GM12878 (cell line): ENCODE data around the gene DNAJC6. TPM values are rescaled to one million over a fixed set of nuclear protein-coding genes. Genes with fewer than 3 reads are reported as not detected.
A peak's percentile ranks its signal among the peaks of the same experiment; 100 is the strongest.

Source experiments
- ATAC-seq: fragments of 200-7000 bp; cut with Tn5 transposase; 3 replicates; pipeline ENCODE4 v1.9.1; 2020; ENCODE audit warnings: mild to moderate bottlenecking, moderate library complexity
- BruUV-seq: library from RNA; stranded (reverse); fragments of 400-500 nt; replicated peaks from 2 replicates; lab custom pipeline; 2021; lab: Mats Ljungman, UMichigan
- CTCF ChIA-PET: fragments of 300-600 bp; sonication (Branson Sonifier 250); formaldehyde crosslinking; extraction: SDS; loops from one replicate; lab custom pipeline; 2021; ENCODE audit warnings: inconsistent platforms; lab: Yijun Ruan, JAX
- POLR2A ChIA-PET: fragments of 350-600 bp; formaldehyde crosslinking; extraction: SDS; loops from one replicate; lab custom pipeline; 2021; ENCODE audit warnings: inconsistent platforms; lab: Charles Lee
- RAD21 ChIA-PET: fragments of 300-600 bp; sonication (Branson Sonifier 250); formaldehyde crosslinking; loops from one replicate; lab custom pipeline; 2023; ENCODE audit warnings: antibody characterized with exemption; ENCODE audit not compliant: unreplicated experiment; lab: Charles Lee
- SMC1A ChIA-PET: fragments of 300-600 bp; sonication (Branson Sonifier 250); formaldehyde crosslinking; loops from one replicate; lab custom pipeline; 2023; ENCODE audit not compliant: unreplicated experiment, uncharacterized antibody; lab: Charles Lee
- DNase-seq: peaks from one replicate; pipeline ENCODE4 v3.0.0-alpha.2; 2011; ENCODE audit warnings: low read depth, low spot score
- FAIRE-seq: peaks from 3 replicates; lab custom pipeline; 2011; peaks lifted over from hg19 to GRCh38; lab: Jason Lieb, UNC
- H2AFZ ChIP-seq: 2 replicates; pipeline ENCODE4 v1.6.0; 2011; ENCODE audit warnings: low read depth, low read length, control low read depth; ENCODE audit not compliant: control insufficient read depth
- H3K27ac ChIP-seq: 2 replicates; pipeline ENCODE4 v1.5.1; 2011; ENCODE audit warnings: control low read depth; ENCODE audit not compliant: control insufficient read depth, insufficient read depth
- H3K27me3 ChIP-seq, 2 experiments: replicated peaks in 1 of 2; 2 replicates each; pipeline versions ENCODE4 v1.6.0 to v1.6.1; 2011; ENCODE audit warnings: low read length in 1 of 2; ENCODE audit not compliant: control insufficient read depth in 2 of 2, insufficient read depth in 2 of 2
- H3K36me3 ChIP-seq, 2 experiments: 2 replicates each; pipeline ENCODE4 v1.5.1; 2011; ENCODE audit warnings: low read length in 1 of 2; ENCODE audit not compliant: control insufficient read depth in 2 of 2, insufficient read depth in 2 of 2
- H3K4me1 ChIP-seq: 2 replicates; pipeline ENCODE4 v1.6.1; 2011; ENCODE audit warnings: mild to moderate bottlenecking, low read length, moderate library complexity, mixed read lengths; ENCODE audit not compliant: control insufficient read depth, insufficient read depth
- H3K4me2 ChIP-seq: 2 replicates; pipeline ENCODE4 v1.6.0; 2011; ENCODE audit warnings: control low read depth; ENCODE audit not compliant: control insufficient read depth, insufficient read depth
- H3K4me3 ChIP-seq: fragments of 200-600 bp; sonication (generic); 2 replicates; pipeline ENCODE4 v1.5.1; 2016
- H3K79me2 ChIP-seq: 2 replicates; pipeline ENCODE4 v1.6.0; 2011; ENCODE audit warnings: low read length; ENCODE audit not compliant: control insufficient read depth, insufficient read depth
- H3K9ac ChIP-seq: 2 replicates; pipeline ENCODE4 v1.8.0; 2011; ENCODE audit warnings: low read length, control low read depth, mixed read lengths; ENCODE audit not compliant: control insufficient read depth, insufficient read depth
- H3K9me3 ChIP-seq: replicated peaks from 3 replicates; pipeline ENCODE4 v1.5.1; 2011; ENCODE audit warnings: mild to moderate bottlenecking, low read length; ENCODE audit not compliant: control insufficient read depth, insufficient read depth
- H4K20me1 ChIP-seq: 2 replicates; pipeline ENCODE4 v1.6.0; 2011; ENCODE audit not compliant: control insufficient read depth, insufficient read depth
- BCL11A ChIP-seq: IDR thresholded peaks from 2 replicates; pipeline ENCODE4 v1.6.1; 2011; ENCODE audit warnings: low read depth, low read length
- BHLHE40 ChIP-seq, 2 experiments: fragments of 450-650 bp in 1 of 2; IDR thresholded peaks; 2 replicates each; pipeline ENCODE4 v1.6.1; 2011 to 2017; ENCODE audit warnings: low read depth in 2 of 2, borderline replicate concordance in 1 of 2, improper control_type of control experiment in 1 of 2, low read length in 1 of 2, mild to moderate bottlenecking in 1 of 2
- CHD2 ChIP-seq: IDR thresholded peaks from 2 replicates; pipeline ENCODE4 v1.6.1; 2011; ENCODE audit warnings: low read depth, low read length, improper control_type of control experiment, borderline replicate concordance
- EP300 ChIP-seq, 2 experiments: fragments of 150-350 bp in 1 of 2; IDR thresholded peaks; 2 replicates each; pipeline ENCODE4 v1.6.1; 2011 to 2012; ENCODE audit warnings: low read depth in 2 of 2, low read length in 2 of 2, borderline replicate concordance in 1 of 2, improper control_type of control experiment in 1 of 2, inconsistent platforms in 1 of 2; ENCODE audit not compliant: control insufficient read depth in 1 of 2
- HCFC1 ChIP-seq: fragments of 150-350 bp; IDR thresholded peaks from 2 replicates; pipeline ENCODE4 v1.6.1; 2014; ENCODE audit warnings: low read length
- HDGF ChIP-seq: fragments of 450-650 bp; IDR thresholded peaks from 2 replicates; pipeline ENCODE4 v1.6.1; 2016; ENCODE audit warnings: antibody characterized with exemption
- IRF4 ChIP-seq: IDR thresholded peaks from 2 replicates; pipeline ENCODE4 v1.6.1; 2011; ENCODE audit warnings: low read depth, low read length
- JUND ChIP-seq: IDR thresholded peaks from 2 replicates; pipeline ENCODE4 v1.6.1; 2012; ENCODE audit warnings: low read depth, mild to moderate bottlenecking, low read length, improper control_type of control experiment, moderate library complexity
- MAX ChIP-seq: IDR thresholded peaks from 2 replicates; pipeline ENCODE4 v1.6.1; 2012; ENCODE audit warnings: low read depth, low read length, improper control_type of control experiment
- MEF2B ChIP-seq: fragments of 450-650 bp; IDR thresholded peaks from 2 replicates; pipeline ENCODE4 v1.6.1; 2018; ENCODE audit warnings: mild to moderate bottlenecking, moderate library complexity; ENCODE audit not compliant: partially characterized antibody, poor library complexity, severe bottlenecking
- NFXL1 ChIP-seq: fragments of 450-650 bp; IDR thresholded peaks from 2 replicates; pipeline ENCODE4 v1.6.1; 2017; ENCODE audit warnings: antibody characterized with exemption, mild to moderate bottlenecking, borderline replicate concordance
- NFYA ChIP-seq: IDR thresholded peaks from 2 replicates; pipeline ENCODE4 v1.6.1; 2011; ENCODE audit warnings: low read depth, mild to moderate bottlenecking, low read length, improper control_type of control experiment, borderline replicate concordance
- NRF1 ChIP-seq: conservative IDR thresholded peaks from 2 replicates; pipeline ENCODE4 v1.6.1; 2011; ENCODE audit warnings: mild to moderate bottlenecking, low read depth, low read length, improper control_type of control experiment
- POLR2AphosphoS5 ChIP-seq: IDR thresholded peaks from 2 replicates; pipeline ENCODE4 v1.6.1; 2011; ENCODE audit warnings: mild to moderate bottlenecking, low read length, inconsistent platforms
- RBBP5 ChIP-seq: fragments of 200-600 bp; sonication (generic); conservative IDR thresholded peaks from 2 replicates; pipeline ENCODE4 v1.6.1; 2016
- RELA ChIP-seq: fragments of 450-650 bp; IDR thresholded peaks from 2 replicates; pipeline ENCODE4 v1.8.0; 2014; ENCODE audit warnings: borderline replicate concordance; ENCODE audit not compliant: partially characterized antibody
- SIN3A ChIP-seq: IDR thresholded peaks from 2 replicates; pipeline ENCODE4 v1.6.1; 2012; ENCODE audit warnings: low read depth, low read length, improper control_type of control experiment
- SUPT20H ChIP-seq: IDR thresholded peaks from 2 replicates; pipeline ENCODE4 v1.6.1; 2011; ENCODE audit warnings: low read depth, mild to moderate bottlenecking, low read length, moderate library complexity, borderline replicate concordance; ENCODE audit not compliant: control insufficient read depth
- TAF1 ChIP-seq: IDR thresholded peaks from 2 replicates; pipeline ENCODE4 v1.6.1; 2011; ENCODE audit warnings: mild to moderate bottlenecking, low read depth, low read length, borderline replicate concordance
- TBL1XR1 ChIP-seq: IDR thresholded peaks from 2 replicates; pipeline ENCODE4 v1.6.1; 2012; ENCODE audit warnings: low read depth, low read length, improper control_type of control experiment
- USF2 ChIP-seq: IDR thresholded peaks from 2 replicates; pipeline ENCODE4 v1.6.1; 2011; ENCODE audit warnings: low read depth, low read length, improper control_type of control experiment, borderline replicate concordance
- ZNF207 ChIP-seq: fragments of 450-650 bp; IDR thresholded peaks from 2 replicates; pipeline ENCODE4 v1.6.1; 2014; ENCODE audit warnings: antibody characterized with exemption, mild to moderate bottlenecking, borderline replicate concordance
- WGBS: methylation state at CpG from one replicate; pipeline ENCODE4 v1.1.6; 2016; ENCODE audit warnings: low lambda C conversion rate; ENCODE audit not compliant: insufficient replicate concordance, insufficient coverage; ENCODE audit errors: missing lambda C conversion rate; 5-methylcytosine and 5-hydroxymethylcytosine counted together
- in situ Hi-C: fragments of 300-500 bp; cut with MboI; formaldehyde crosslinking; loops from 9 replicates; pipeline ENCODE4 v1.14.3; 2018; ENCODE audit warnings: mixed read lengths
- intact Hi-C: fragments of 100-400 bp; cut with micrococcal nuclease; formaldehyde crosslinking; loops from one replicate; pipeline ENCODE4 v1.14.2; 2022; ENCODE audit not compliant: unreplicated experiment
- polyA plus RNA-seq, 11 experiments: library from polyadenylated mRNA; depleted of rRNA in 4 of 11; unstranded in 6 of 11; stranded (reverse) in 5 of 11; fragments of >200 nt; fragmentation: Nextera tagmentation in 4 of 11; fragmentation: Illumina TruSeq in 1 of 11; extraction: Ambion mirVana in 4 of 11; extraction: Trizol in 1 of 11; gene quantifications; 1 replicate in 1 of 11; 2 replicates in 10 of 11; pipeline versions ENCODE4 v1.2.1 to v1.2.3, GENCODE V29; 2011 to 2016; ENCODE audit warnings: inconsistent platforms in 2 of 11, missing spikeins in 2 of 11, low read depth in 1 of 11
- total RNA-seq, 4 experiments: library from RNA; depleted of rRNA in 3 of 4; stranded (reverse); fragments of >200 nt in 3 of 4; fragmentation: Illumina TruSeq in 1 of 4; extraction: Trizol in 1 of 4; gene quantifications; 2 replicates each; pipeline versions ENCODE4 v1.2.1 to v1.2.3, GENCODE V29; 2013 to 2021

Gene DNAJC6
- total and polyA plus RNA-seq, 10 of the 15 experiments (the other 5 are each of a cell fraction or from before 2014, with no cell fraction given), result 0.08 to 4.3 (median 2.7) TPM

DNA sequence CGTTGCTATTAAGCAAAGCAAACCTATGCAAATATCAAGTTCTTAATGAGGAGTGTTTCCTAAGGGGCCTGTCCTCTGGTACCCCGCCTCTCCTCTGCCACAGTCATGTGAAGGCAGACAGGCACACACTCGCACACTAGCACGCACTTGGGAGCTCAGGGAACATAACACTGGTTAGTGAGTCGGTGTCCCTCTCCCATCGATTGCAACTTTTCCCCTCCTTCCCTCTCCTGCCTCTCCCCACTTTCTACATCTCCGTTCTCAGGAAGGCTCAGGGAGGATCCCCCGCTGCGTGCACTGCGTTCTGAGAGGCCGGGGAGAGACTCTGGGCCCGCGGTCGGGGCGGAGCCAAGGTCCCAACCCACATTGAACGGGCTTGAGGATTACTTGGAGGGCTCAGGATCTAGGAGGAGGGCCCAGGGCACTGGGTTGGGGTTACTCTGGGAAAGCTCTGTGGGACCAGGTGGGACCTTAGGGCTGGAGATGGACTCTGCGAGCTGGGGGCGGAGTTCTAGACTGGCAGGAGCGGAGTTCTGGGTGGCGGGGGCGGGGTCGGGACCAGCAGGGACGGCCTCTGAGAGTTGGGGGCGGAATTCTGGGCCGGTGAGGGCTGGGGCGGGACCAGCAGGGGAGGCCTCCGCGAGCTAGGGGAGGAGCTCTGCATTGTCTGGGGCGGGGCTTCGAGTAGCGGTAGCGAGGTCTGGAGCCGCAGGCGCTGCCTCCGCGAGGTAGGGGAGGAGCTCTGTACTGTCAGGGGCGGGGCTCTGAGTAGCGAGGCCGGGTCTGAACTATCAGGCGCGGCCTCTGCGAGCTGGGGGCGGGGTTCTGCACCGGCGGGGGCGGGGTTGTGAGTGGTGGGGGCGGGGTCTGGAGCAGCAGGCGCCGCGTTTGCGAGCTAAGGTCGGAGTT, 110.6 kb downstream of the DNAJC6 start:
- Histone ChIP-seq H3K4me1 (peaks cover 6% of the 10 kb centered on the region), H3K9ac (peak overlapping the region; percentile 84), H3K36me3 (no peaks in the 10 kb centered on the region), H4K20me1 (no peaks in the 10 kb centered on the region), H2AFZ (peak overlapping the region; percentile 100), H3K9me3 (no peaks in the 10 kb centered on the region; the same call in 2 of the 3 replicates), H3K79me2 (peaks cover 33% of the 10 kb centered on the region), H3K27me3 (no peaks in the 10 kb centered on the region), H3K27ac (peak overlapping the region; percentile 84), H3K4me3 (peak overlapping the region; percentile 96), H3K4me2 (peak overlapping the region; percentile 96)
- in situ Hi-C loops (loop anchor here (10.0 kb wide), 1 partner anchor 825 kb away; no protein-coding TSS in a partner anchor), intact Hi-C loops (loop anchor here (1.0 kb wide), 1 partner anchor 392 kb away; no protein-coding TSS in a partner anchor)
- FAIRE-seq (peak; percentile 62), ATAC-seq (peak; percentile 95), DNase-seq (peak; percentile 87)
- POLR2A ChIA-PET, result interaction anchor here (0.6 to 1.4 kb wide), 8 partner anchors 10 to 1770 kb away, joined by 3 to 7 read pairs (median 4); no protein-coding TSS in a partner anchor
- RAD21 ChIA-PET, result interaction anchor here (0.7 to 1.3 kb wide), 14 partner anchors 8 to 1633 kb away, joined by 3 to 9 read pairs (median 3); partner anchors contain the start of gene AK4
- BruUV-seq, result no TSS peak
- WGBS, result under 1% methylated on average over 28 of the region's 52 CpGs
- SMC1A ChIA-PET, result interaction anchor here (0.8 to 1.7 kb wide), 11 partner anchors 9 to 268 kb away, joined by 3 to 7 read pairs (median 3); no protein-coding TSS in a partner anchor
- CTCF ChIA-PET, result interaction anchor here (0.6 to 4.2 kb wide), 11 partner anchors 9 to 595 kb away, joined by 3 to 41 read pairs (median 3); no protein-coding TSS in a partner anchor
- TF ChIP-seq EP300 (IDR thresholded peaks at IDR 0.05; ENCODE audit: borderline replicate concordance in 1 of 2, control insufficient read depth in 1 of 2, low read depth in 2 of 2, low read length in 2 of 2) (no peak; a peak in 1 of 4 replicates), MEF2B (no peak), NRF1 (no peak), HCFC1 (no peak), RELA (no peak), SUPT20H (no peak), POLR2AphosphoS5 (peak; percentile 60; the same call in 1 of the 2 replicates), HDGF (peak; percentile 93), BHLHE40 (IDR thresholded peaks at IDR 0.05; ENCODE audit: borderline replicate concordance in 1 of 2, low read depth in 2 of 2, low read length in 1 of 2) (peak; percentile 50 to 68; a peak in 2 of 4 replicates), ZNF207 (no peak), SIN3A (no peak), USF2 (peak; percentile 2; the same call in 1 of the 2 replicates), NFXL1 (no peak), NFYA (no peak), BCL11A (no peak), CHD2 (0 out of 2 replicates have a peak, but pooled peaks have one; percentile 19), TBL1XR1 (no peak), IRF4 (no peak), TAF1 (no peak), RBBP5 (no peak), MAX (no peak), JUND (no peak)
